ENCODE data around the gene UNC13C.

DNA sequence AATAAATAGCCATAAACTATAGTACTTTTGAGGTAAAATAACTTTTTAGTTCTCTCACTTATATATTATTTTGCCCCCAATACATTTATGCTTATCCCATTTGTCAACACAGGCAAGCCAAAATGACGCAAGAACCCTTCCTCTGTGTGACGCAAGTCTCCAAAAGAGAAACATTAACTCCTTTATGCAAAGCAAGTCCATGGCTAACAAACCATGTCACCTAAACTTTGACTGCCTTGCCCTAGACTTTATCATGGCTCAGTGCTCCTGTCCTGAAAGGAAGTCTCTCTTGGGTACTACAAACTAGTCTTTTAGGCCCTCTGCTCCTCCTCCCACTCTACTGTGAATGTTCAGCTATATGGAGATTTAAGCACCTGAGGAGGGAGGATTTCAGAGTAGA lies 230.5 kb downstream of the UNC13C start:
- TF ChIP-seq, protein P1, sequence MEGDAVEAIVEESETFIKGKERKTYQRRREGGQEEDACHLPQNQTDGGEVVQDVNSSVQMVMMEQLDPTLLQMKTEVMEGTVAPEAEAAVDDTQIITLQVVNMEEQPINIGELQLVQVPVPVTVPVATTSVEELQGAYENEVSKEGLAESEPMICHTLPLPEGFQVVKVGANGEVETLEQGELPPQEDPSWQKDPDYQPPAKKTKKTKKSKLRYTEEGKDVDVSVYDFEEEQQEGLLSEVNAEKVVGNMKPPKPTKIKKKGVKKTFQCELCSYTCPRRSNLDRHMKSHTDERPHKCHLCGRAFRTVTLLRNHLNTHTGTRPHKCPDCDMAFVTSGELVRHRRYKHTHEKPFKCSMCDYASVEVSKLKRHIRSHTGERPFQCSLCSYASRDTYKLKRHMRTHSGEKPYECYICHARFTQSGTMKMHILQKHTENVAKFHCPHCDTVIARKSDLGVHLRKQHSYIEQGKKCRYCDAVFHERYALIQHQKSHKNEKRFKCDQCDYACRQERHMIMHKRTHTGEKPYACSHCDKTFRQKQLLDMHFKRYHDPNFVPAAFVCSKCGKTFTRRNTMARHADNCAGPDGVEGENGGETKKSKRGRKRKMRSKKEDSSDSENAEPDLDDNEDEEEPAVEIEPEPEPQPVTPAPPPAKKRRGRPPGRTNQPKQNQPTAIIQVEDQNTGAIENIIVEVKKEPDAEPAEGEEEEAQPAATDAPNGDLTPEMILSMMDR (IDR thresholded peaks at IDR 0.05 in 2 of 3, conservative IDR thresholded peaks at IDR 0.05 in 1 of 3; ENCODE audit: control insufficient read depth in 2 of 3, extremely low read depth in 1 of 3, insufficient read depth in 1 of 3, low read depth in 3 of 3, low read length in 3 of 3): no peak
- TF ChIP-seq POLR2AphosphoS5 (IDR thresholded peaks at IDR 0.05; ENCODE audit: low read length) (no peak), EP300 (IDR thresholded peaks at IDR 0.05; ENCODE audit: borderline replicate concordance in 1 of 2, control insufficient read depth in 1 of 2, low read depth in 2 of 2, low read length in 2 of 2) (no peak), SUPT20H (IDR thresholded peaks at IDR 0.05; ENCODE audit: borderline replicate concordance, control insufficient read depth, low read depth, low read length) (no peak), DPF2 (IDR thresholded peaks at IDR 0.05) (no peak), RFX5 (IDR thresholded peaks at IDR 0.05; ENCODE audit: low read depth, low read length) (no peak), EZH2 (IDR thresholded peaks at IDR 0.05; ENCODE audit: borderline replicate concordance, control insufficient read depth, low read depth, low read length) (no peak), POLR2A (IDR thresholded peaks at IDR 0.05; ENCODE audit: low read depth, low read length) (no peak)
- TF ChIP-seq, protein P2, sequence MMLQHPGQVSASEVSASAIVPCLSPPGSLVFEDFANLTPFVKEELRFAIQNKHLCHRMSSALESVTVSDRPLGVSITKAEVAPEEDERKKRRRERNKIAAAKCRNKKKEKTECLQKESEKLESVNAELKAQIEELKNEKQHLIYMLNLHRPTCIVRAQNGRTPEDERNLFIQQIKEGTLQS (IDR thresholded peaks at IDR 0.05; ENCODE audit: borderline replicate concordance, extremely low read depth, low read depth, low read length): no peak

All from GM12878 (cell line).